ENCODE measurements around the gene FURIN.

FURIN gene

GRCh38 chr15:90859234-90860131 lies 8.9 kb upstream of the FURIN start:
- H2BK15ac ChIP-seq (ENCODE audit: low read length): peak overlapping the region; percentile 22
- DNase-seq (ENCODE audit: low spot score): no peak
- H2BK120ac ChIP-seq (ENCODE audit: low read depth, low read length): no peak overlapping the region
- no peak overlapping the region for H3K4me3 ChIP-seq (ENCODE audit: low read length in 2 of 2)
- peak overlapping the region; percentile 39 for H2AFZ ChIP-seq (ENCODE audit: low read length)
- no peaks in the 10 kb centered on the region for H3K4me1 ChIP-seq (ENCODE audit: control insufficient read depth in 2 of 2, insufficient read depth in 1 of 2, low read depth in 1 of 2, low read length in 2 of 2)
- no CpG with 5 or more reads among the region's 10 CpGs for WGBS, 2 donors (ENCODE audit: extremely low coverage in 2 of 2, insufficient read length in 2 of 2, insufficient replicate concordance in 1 of 2)
- no peak overlapping the region for H3K18ac ChIP-seq (ENCODE audit: low read length)
- no peaks in the 10 kb centered on the region for H3K36me3 ChIP-seq (replicated peaks in 1 of 2; ENCODE audit: control insufficient read depth in 2 of 2, insufficient read depth in 2 of 2, low read length in 2 of 2)
- H3K27me3 ChIP-seq (ENCODE audit: control insufficient read depth in 3 of 3, insufficient read depth in 3 of 3, low read depth in 1 of 3, low read length in 3 of 3): no peaks in the 10 kb centered on the region
- no peak overlapping the region for H4K91ac ChIP-seq (ENCODE audit: low read depth, low read length, poor library complexity)
- no peak overlapping the region for H3K23ac ChIP-seq (ENCODE audit: low read depth, low read length, poor library complexity)
- no peak overlapping the region for H2AK5ac ChIP-seq (ENCODE audit: low read depth, low read length)
- no peak overlapping the region for H3K4me2 ChIP-seq (ENCODE audit: insufficient read depth, low read length, poor library complexity, severe bottlenecking)
- no peak overlapping the region for H3K9ac ChIP-seq (ENCODE audit: low read depth, low read length, poor library complexity)
- peaks cover 2% of the 10 kb centered on the region for H3K79me1 ChIP-seq (ENCODE audit: low read depth, low read length)
- H2BK5ac ChIP-seq (ENCODE audit: low read length): no peak overlapping the region
- H3K14ac ChIP-seq (ENCODE audit: low read length): no peak overlapping the region
- H4K8ac ChIP-seq (ENCODE audit: low read depth, low read length): no peak overlapping the region
- no peak overlapping the region for H3K27ac ChIP-seq (replicated peaks; ENCODE audit: low read length)
- no peaks in the 10 kb centered on the region for H3K9me3 ChIP-seq (replicated peaks in 1 of 2; ENCODE audit: control insufficient read depth in 2 of 2, insufficient read depth in 1 of 2, low read depth in 1 of 2, low read length in 2 of 2)
- no peak overlapping the region for H3K4ac ChIP-seq (ENCODE audit: low read length)
- no peak overlapping the region for H2BK12ac ChIP-seq (ENCODE audit: low read length)

DNA sequence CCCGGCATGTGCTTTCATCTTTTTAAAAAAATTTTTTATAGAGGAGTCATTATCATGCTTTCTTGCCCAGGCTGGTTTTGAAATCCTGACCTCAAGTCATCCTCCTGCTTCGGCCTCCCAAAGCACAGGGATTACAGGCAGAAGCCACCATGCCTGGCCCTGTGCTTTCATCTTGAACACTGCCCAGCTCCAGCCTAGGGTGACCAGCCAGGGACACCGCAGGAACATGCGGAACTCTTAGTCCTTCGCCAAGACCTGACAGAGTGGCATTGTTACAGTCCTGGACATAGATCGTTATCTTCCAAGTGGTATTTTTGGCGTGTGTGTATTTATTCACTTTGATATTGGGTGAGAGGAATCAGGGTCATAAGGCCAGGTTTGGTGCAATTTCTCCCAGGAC lies 7.9 kb upstream of the FURIN start:
- Histone ChIP-seq H3K23ac (ENCODE audit: low read depth, low read length, poor library complexity) (peak overlapping the region; percentile 77), H3K27ac (replicated peaks; ENCODE audit: low read length) (no peak overlapping the region), H2AFZ (ENCODE audit: low read length) (no peak overlapping the region), H3K4me2 (ENCODE audit: insufficient read depth, low read length, poor library complexity, severe bottlenecking) (no peak overlapping the region), H4K8ac (ENCODE audit: low read depth, low read length) (no peak overlapping the region), H2BK5ac (ENCODE audit: low read length) (peak overlapping the region; percentile 14), H3K4me3 (ENCODE audit: low read length in 2 of 2) (no peak overlapping the region), H2BK12ac (ENCODE audit: low read length) (no peak overlapping the region), H3K4ac (ENCODE audit: low read length) (no peak overlapping the region), H2BK120ac (ENCODE audit: low read depth, low read length) (no peak overlapping the region), H3K27me3 (ENCODE audit: control insufficient read depth in 3 of 3, insufficient read depth in 3 of 3, low read depth in 1 of 3, low read length in 3 of 3) (no peaks in the 10 kb centered on the region), H3K14ac (ENCODE audit: low read length) (no peak overlapping the region), H2AK5ac (ENCODE audit: low read depth, low read length) (no peak overlapping the region), H3K79me1 (ENCODE audit: low read depth, low read length) (peaks cover 2% of the 10 kb centered on the region), H3K4me1 (ENCODE audit: control insufficient read depth in 2 of 2, insufficient read depth in 1 of 2, low read depth in 1 of 2, low read length in 2 of 2) (no peaks in the 10 kb centered on the region), H2BK15ac (ENCODE audit: low read length) (peak overlapping the region; percentile 79), H3K36me3 (replicated peaks in 1 of 2; ENCODE audit: control insufficient read depth in 2 of 2, insufficient read depth in 2 of 2, low read length in 2 of 2) (no peaks in the 10 kb centered on the region), H3K9me3 (replicated peaks in 1 of 2; ENCODE audit: control insufficient read depth in 2 of 2, insufficient read depth in 1 of 2, low read depth in 1 of 2, low read length in 2 of 2) (no peaks in the 10 kb centered on the region), H3K9ac (ENCODE audit: low read depth, low read length, poor library complexity) (no peak overlapping the region), H4K91ac (ENCODE audit: low read depth, low read length, poor library complexity) (no peak overlapping the region), H3K18ac (ENCODE audit: low read length) (no peak overlapping the region)
- no CpG with 5 or more reads among the region's 7 CpGs for WGBS, 2 donors (ENCODE audit: extremely low coverage in 2 of 2, insufficient read length in 2 of 2, insufficient replicate concordance in 1 of 2)
- DNase-seq (ENCODE audit: low spot score): no peak

- Histone ChIP-seq H3K4me3 (ENCODE audit: low read length in 2 of 2) (no peak overlapping the region), H3K79me1 (ENCODE audit: low read depth, low read length) (peaks cover 2% of the 10 kb centered on the region), H2BK12ac (ENCODE audit: low read length) (no peak overlapping the region), H3K4ac (ENCODE audit: low read length) (no peak overlapping the region), H2AK5ac (ENCODE audit: low read depth, low read length) (no peak overlapping the region), H2BK5ac (ENCODE audit: low read length) (peak overlapping the region; percentile 14), H2BK15ac (ENCODE audit: low read length) (peak overlapping the region; percentile 79), H3K9me3 (replicated peaks in 1 of 2; ENCODE audit: control insufficient read depth in 2 of 2, insufficient read depth in 1 of 2, low read depth in 1 of 2, low read length in 2 of 2) (no peaks in the 10 kb centered on the region), H4K8ac (ENCODE audit: low read depth, low read length) (no peak overlapping the region), H3K27me3 (ENCODE audit: control insufficient read depth in 3 of 3, insufficient read depth in 3 of 3, low read depth in 1 of 3, low read length in 3 of 3) (no peaks in the 10 kb centered on the region), H4K91ac (ENCODE audit: low read depth, low read length, poor library complexity) (no peak overlapping the region), H3K14ac (ENCODE audit: low read length) (no peak overlapping the region), H3K23ac (ENCODE audit: low read depth, low read length, poor library complexity) (no peak overlapping the region), H3K36me3 (replicated peaks in 1 of 2; ENCODE audit: control insufficient read depth in 2 of 2, insufficient read depth in 2 of 2, low read length in 2 of 2) (no peaks in the 10 kb centered on the region), H3K9ac (ENCODE audit: low read depth, low read length, poor library complexity) (no peak overlapping the region), H2BK120ac (ENCODE audit: low read depth, low read length) (no peak overlapping the region), H3K18ac (ENCODE audit: low read length) (peak overlapping the region; percentile 20), H3K4me2 (ENCODE audit: insufficient read depth, low read length, poor library complexity, severe bottlenecking) (no peak overlapping the region), H3K4me1 (ENCODE audit: control insufficient read depth in 2 of 2, insufficient read depth in 1 of 2, low read depth in 1 of 2, low read length in 2 of 2) (no peaks in the 10 kb centered on the region), H3K27ac (replicated peaks; ENCODE audit: low read length) (no peak overlapping the region), H2AFZ (ENCODE audit: low read length) (no peak overlapping the region)
- no peak for DNase-seq (ENCODE audit: low spot score)
- no CpG with 5 or more reads among the region's 14 CpGs for WGBS, 2 donors (ENCODE audit: extremely low coverage in 2 of 2, insufficient read length in 2 of 2, insufficient replicate concordance in 1 of 2)
These were observed 7.3 kb upstream of the FURIN start for GRCh38 chr15:90860942-90861675.

DNA sequence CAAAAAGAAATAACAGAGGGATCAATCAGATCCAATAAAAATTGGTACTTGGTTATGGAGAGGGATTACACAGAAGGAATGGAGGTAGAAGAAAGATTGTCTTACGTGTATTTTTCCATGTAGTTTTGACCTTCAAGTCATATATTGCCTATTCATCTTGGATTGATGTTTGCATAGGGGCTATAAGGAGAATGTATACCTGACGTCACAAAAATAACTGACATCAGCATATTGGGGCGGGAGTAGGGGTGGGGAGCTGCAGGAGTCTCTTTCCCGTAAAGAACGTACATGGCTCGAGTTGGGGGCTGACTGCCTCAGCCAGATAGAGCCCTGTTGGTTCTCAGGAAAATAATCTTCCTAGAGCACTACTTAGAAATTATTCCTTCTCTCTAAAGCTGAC lies 5.9 kb upstream of the FURIN start:
- H3K14ac ChIP-seq (ENCODE audit: low read length): no peak overlapping the region
- H3K27ac ChIP-seq (replicated peaks; ENCODE audit: low read length): no peak overlapping the region
- no peaks in the 10 kb centered on the region for H3K4me1 ChIP-seq (ENCODE audit: control insufficient read depth in 2 of 2, insufficient read depth in 1 of 2, low read depth in 1 of 2, low read length in 2 of 2)
- H3K4ac ChIP-seq (ENCODE audit: low read length): no peak overlapping the region
- H3K4me3 ChIP-seq (ENCODE audit: low read length in 2 of 2): no peak overlapping the region
- no CpG with 5 or more reads among the region's 6 CpGs for WGBS, 2 donors (ENCODE audit: extremely low coverage in 2 of 2, insufficient read length in 2 of 2, insufficient replicate concordance in 1 of 2)
- peaks cover 2% of the 10 kb centered on the region for H3K79me1 ChIP-seq (ENCODE audit: low read depth, low read length)
- no peaks in the 10 kb centered on the region for H3K36me3 ChIP-seq (replicated peaks in 1 of 2; ENCODE audit: control insufficient read depth in 2 of 2, insufficient read depth in 2 of 2, low read length in 2 of 2)
- no peak overlapping the region for H2AK5ac ChIP-seq (ENCODE audit: low read depth, low read length)
- no peaks in the 10 kb centered on the region for H3K9me3 ChIP-seq (replicated peaks in 1 of 2; ENCODE audit: control insufficient read depth in 2 of 2, insufficient read depth in 1 of 2, low read depth in 1 of 2, low read length in 2 of 2)
- no peaks in the 10 kb centered on the region for H3K27me3 ChIP-seq (ENCODE audit: control insufficient read depth in 3 of 3, insufficient read depth in 3 of 3, low read depth in 1 of 3, low read length in 3 of 3)
- no peak overlapping the region for H3K23ac ChIP-seq (ENCODE audit: low read depth, low read length, poor library complexity)
- no peak overlapping the region for H2BK15ac ChIP-seq (ENCODE audit: low read length)
- DNase-seq (ENCODE audit: low spot score): no peak
- no peak overlapping the region for H2BK120ac ChIP-seq (ENCODE audit: low read depth, low read length)
- H2AFZ ChIP-seq (ENCODE audit: low read length): no peak overlapping the region
- H3K4me2 ChIP-seq (ENCODE audit: insufficient read depth, low read length, poor library complexity, severe bottlenecking): no peak overlapping the region
- no peak overlapping the region for H2BK12ac ChIP-seq (ENCODE audit: low read length)
- no peak overlapping the region for H4K91ac ChIP-seq (ENCODE audit: low read depth, low read length, poor library complexity)
- no peak overlapping the region for H2BK5ac ChIP-seq (ENCODE audit: low read length)
- H3K18ac ChIP-seq (ENCODE audit: low read length): no peak overlapping the region
- no peak overlapping the region for H4K8ac ChIP-seq (ENCODE audit: low read depth, low read length)
- H3K9ac ChIP-seq (ENCODE audit: low read depth, low read length, poor library complexity): no peak overlapping the region
